HepG2 (cell line): ENCODE results near the gene UAP1. TPM values are rescaled to one million over a fixed set of nuclear protein-coding genes. Genes with fewer than 3 reads are reported as not detected.

Experiments
- CSRNP1 ChIP-seq: sonication (generic); formaldehyde crosslinking; IDR thresholded peaks from 2 replicates; pipeline ENCODE4 v1.8.1; 2023; ENCODE audit warnings: mild to moderate bottlenecking, missing genetic modification reagents
- HMG20A ChIP-seq: IDR thresholded peaks from 2 replicates; pipeline ENCODE4 v1.6.1; 2016; ENCODE audit warnings: borderline replicate concordance
- HOXA9 ChIP-seq: sonication (generic); formaldehyde crosslinking; IDR thresholded peaks from 2 replicates; pipeline ENCODE4 v1.8.1; 2022; ENCODE audit warnings: missing genetic modification reagents, mild to moderate bottlenecking, moderate library complexity, borderline replicate concordance
- MLXIP ChIP-seq: sonication (generic); formaldehyde crosslinking; IDR thresholded peaks from 2 replicates; pipeline ENCODE4 v1.9.0; 2021; ENCODE audit warnings: missing genetic modification reagents, borderline replicate concordance
- POLR2AphosphoS5 ChIP-seq: IDR thresholded peaks from 2 replicates; pipeline ENCODE4 v1.6.1; 2012; ENCODE audit warnings: low read depth, low read length
- SAP130 ChIP-seq: IDR thresholded peaks from 2 replicates; pipeline ENCODE4 v1.6.1; 2016; ENCODE audit warnings: low read depth
- TBL1XR1 ChIP-seq: fragments of 150-350 bp; IDR thresholded peaks from 2 replicates; pipeline ENCODE4 v1.6.1; 2014; ENCODE audit warnings: borderline replicate concordance, low read length; ENCODE audit not compliant: partially characterized antibody
- ZHX2 ChIP-seq, 2 experiments: sonication (generic) in 1 of 2; formaldehyde crosslinking in 1 of 2; IDR thresholded peaks; 2 replicates each; pipeline versions ENCODE4 v1.6.1 to v1.9.0; 2014 to 2022; ENCODE audit warnings: antibody characterized with exemption in 1 of 2, borderline replicate concordance in 1 of 2, inconsistent platforms in 1 of 2, low read depth in 1 of 2, missing genetic modification reagents in 1 of 2
- ZKSCAN5 ChIP-seq: sonication (generic); formaldehyde crosslinking; IDR thresholded peaks from 2 replicates; pipeline ENCODE4 v1.5.1; 2020; ENCODE audit warnings: mild to moderate bottlenecking, missing genetic modification reagents
- ZNF24 ChIP-seq: fragments of 450-650 bp; IDR thresholded peaks from 2 replicates; pipeline ENCODE4 v1.6.1; 2017; ENCODE audit warnings: antibody characterized with exemption, mild to moderate bottlenecking
- ZNF430 ChIP-seq: sonication (generic); formaldehyde crosslinking; IDR thresholded peaks from 2 replicates; pipeline ENCODE4 v1.9.0; 2021; ENCODE audit warnings: mild to moderate bottlenecking, missing genetic modification reagents
- ZNF501 ChIP-seq: sonication (generic); formaldehyde crosslinking; IDR thresholded peaks from 2 replicates; pipeline ENCODE4 v1.5.1; 2020; ENCODE audit warnings: mild to moderate bottlenecking, moderate library complexity, missing genetic modification reagents
- ZNF614 ChIP-seq: IDR thresholded peaks from 2 replicates; pipeline ENCODE4 v1.6.1; 2018; ENCODE audit warnings: missing biosample characterization, missing genetic modification reagents, inconsistent platforms, borderline replicate concordance
- ZNF652 ChIP-seq: IDR thresholded peaks from 2 replicates; pipeline ENCODE4 v1.6.1; 2016; ENCODE audit warnings: low read depth, borderline replicate concordance
- ZNF672 ChIP-seq: sonication (generic); formaldehyde crosslinking; IDR thresholded peaks from 2 replicates; pipeline ENCODE4 v1.8.1; 2022; ENCODE audit warnings: missing genetic modification reagents
- ZNF788 ChIP-seq: sonication (generic); formaldehyde crosslinking; IDR thresholded peaks from 2 replicates; pipeline ENCODE4 v1.5.0; 2020; ENCODE audit warnings: mild to moderate bottlenecking, missing genetic modification reagents, borderline replicate concordance
- ZNF850 ChIP-seq: sonication (generic); formaldehyde crosslinking; conservative IDR thresholded peaks from 2 replicates; pipeline ENCODE4 v1.9.0; 2021; ENCODE audit warnings: mild to moderate bottlenecking, missing genetic modification reagents
- polyA plus RNA-seq, 8 experiments: library from polyadenylated mRNA; depleted of rRNA in 3 of 8; stranded (reverse) in 7 of 8; unstranded in 1 of 8; fragments of >200 nt; fragmentation: Illumina TruSeq in 4 of 8; extraction: Trizol in 4 of 8; gene quantifications; 2 replicates each; pipeline versions ENCODE4 v1.2.1 to v1.2.3, GENCODE V29; 2011 to 2016; ENCODE audit warnings: low read depth in 4 of 8, missing spikeins in 1 of 8, mixed read lengths in 1 of 8; ENCODE audit not compliant: insufficient read depth in 1 of 8
- total RNA-seq, 5 experiments: library from RNA; depleted of rRNA; stranded (reverse); fragments of >200 nt; fragmentation: Illumina TruSeq; extraction: Trizol; gene quantifications; 2 replicates each; pipeline ENCODE4 v1.2.3, GENCODE V29; 2016; ENCODE audit warnings: low read depth in 1 of 5

Gene UAP1
- total and polyA plus RNA-seq, 2 of the 13 experiments (the other 11 are each of a cell fraction or from before 2014, with no cell fraction given): 48.4 to 117 TPM

- TF ChIP-seq ZKSCAN5 (CRISPR knock-in tag) (no peak), ZNF24 (peak; percentile 46; the same call in 1 of the 2 replicates), ZNF788 (CRISPR knock-in tag) (peak; percentile 39; the same call in 1 of the 2 replicates), ZNF614 (peak; percentile 84), CSRNP1 (CRISPR knock-in tag) (0 out of 2 replicates have a peak, but pooled peaks have one; percentile 1), ZNF501 (CRISPR knock-in tag) (no peak), ZHX2 (IDR thresholded peaks at IDR 0.05; ENCODE audit: low read depth) (peak; percentile 74; the same call in 1 of the 2 replicates), ZHX2 (CRISPR knock-in tag; IDR thresholded peaks at IDR 0.05; ENCODE audit: borderline replicate concordance) (0 out of 2 replicates have a peak, but pooled peaks have one; percentile 17), ZNF672 (CRISPR knock-in tag) (no peak), SAP130 (CRISPR knock-in tag) (peak; percentile 84), POLR2AphosphoS5 (no peak), ZNF652 (CRISPR knock-in tag) (peak; percentile 33; the same call in 1 of the 2 replicates), TBL1XR1 (peak; percentile 87), MLXIP (CRISPR knock-in tag) (no peak), ZNF850 (CRISPR knock-in tag) (no peak; the same call in 1 of the 2 replicates), HOXA9 (CRISPR knock-in tag) (no peak), ZNF430 (CRISPR knock-in tag) (peak; percentile 89), HMG20A (CRISPR knock-in tag) (peak; percentile 80)
These were observed 1.1 kb upstream of the UAP1 start (continued) for GRCh38 chr1:162560303-162561036.
